Body of pancreas (tissue), 4 donors: ENCODE measurements around the gene WSB1. TPM values are rescaled to one million over a fixed set of nuclear protein-coding genes. Genes with fewer than 3 reads are reported as not detected.

Source experiments
- ATAC-seq: fragments of 150-250 bp; one replicate; pipeline ENCODE4 v1.9.1; 2016
- DNase-seq, 4 donors: peaks; one replicate each; pipeline ENCODE4 v3.0.0-alpha.2; 2019
- H3K27ac ChIP-seq, 4 donors: fragments of 200-600 bp; sonication (generic); 1 replicate in 3 of 4; 2 replicates in 1 of 4; pipeline versions ENCODE4 v1.5.1 to v1.6.1; 2016 to 2019; ENCODE audit warnings: mild to moderate bottlenecking in 1 of 4, mixed read lengths in 1 of 4, moderate library complexity in 1 of 4
- H3K27me3 ChIP-seq, 2 donors: fragments of 200-600 bp; sonication (generic); one replicate each; pipeline ENCODE4 v1.6.0; 2016; ENCODE audit warnings: mild to moderate bottlenecking in 1 of 2
- H3K36me3 ChIP-seq, 2 donors: fragments of 200-600 bp; sonication (generic); replicated peaks in 1 of 2; 2 replicates each; pipeline ENCODE4 v1.5.1; 2016; ENCODE audit warnings: low read depth in 2 of 2; ENCODE audit not compliant: insufficient read depth in 1 of 2
- H3K4me1 ChIP-seq: fragments of 200-600 bp; sonication (generic); one replicate; pipeline ENCODE4 v1.6.0; 2016
- H3K4me3 ChIP-seq, 2 donors: fragments of 200-600 bp; sonication (generic); 1 replicate in 1 of 2; 2 replicates in 1 of 2; pipeline ENCODE4 v1.5.1; 2016 to 2019
- H3K9me3 ChIP-seq, 3 donors: fragments of 200-600 bp; sonication (generic); 1 replicate in 2 of 3; 2 replicates in 1 of 3; pipeline ENCODE4 v1.5.1; 2016
- POLR2A ChIP-seq, 3 donors: fragments of 450-650 bp; IDR thresholded peaks; one replicate each; pipeline ENCODE4 v1.6.1; 2016; ENCODE audit warnings: antibody characterized with exemption in 3 of 3, mild to moderate bottlenecking in 2 of 3
- WGBS, 2 donors: methylation state at CpG; one replicate each; pipeline ENCODE4 v1.1.5; 2017; 5-methylcytosine and 5-hydroxymethylcytosine counted together
- intact Hi-C: fragments of 100-400 bp; cut with DNase I; formaldehyde crosslinking; loops from one replicate; pipeline ENCODE4 v1.15.1; 2023
- total RNA-seq, 2 donors: library from RNA; depleted of rRNA; stranded (reverse); fragments of >200 nt; gene quantifications; one replicate each; pipeline ENCODE4 v1.1.0, GENCODE V29; 2016
- TF ChIP-seq, protein P1 (sequence below), 7 experiments: fragments of 450-650 bp in 4 of 7; fragments of 200-600 bp in 3 of 7; sonication (generic) in 3 of 7; IDR thresholded peaks; one replicate each; pipeline ENCODE4 v1.5.1; 2016 to 2019; ENCODE audit warnings: antibody characterized with exemption in 7 of 7

Gene WSB1
- total RNA-seq, 2 donors from 2014 or later, result 106 to 147 TPM

- peaks cover 9% of the 10 kb centered on the region for H3K4me1 ChIP-seq
- TF ChIP-seq, protein P1, sequence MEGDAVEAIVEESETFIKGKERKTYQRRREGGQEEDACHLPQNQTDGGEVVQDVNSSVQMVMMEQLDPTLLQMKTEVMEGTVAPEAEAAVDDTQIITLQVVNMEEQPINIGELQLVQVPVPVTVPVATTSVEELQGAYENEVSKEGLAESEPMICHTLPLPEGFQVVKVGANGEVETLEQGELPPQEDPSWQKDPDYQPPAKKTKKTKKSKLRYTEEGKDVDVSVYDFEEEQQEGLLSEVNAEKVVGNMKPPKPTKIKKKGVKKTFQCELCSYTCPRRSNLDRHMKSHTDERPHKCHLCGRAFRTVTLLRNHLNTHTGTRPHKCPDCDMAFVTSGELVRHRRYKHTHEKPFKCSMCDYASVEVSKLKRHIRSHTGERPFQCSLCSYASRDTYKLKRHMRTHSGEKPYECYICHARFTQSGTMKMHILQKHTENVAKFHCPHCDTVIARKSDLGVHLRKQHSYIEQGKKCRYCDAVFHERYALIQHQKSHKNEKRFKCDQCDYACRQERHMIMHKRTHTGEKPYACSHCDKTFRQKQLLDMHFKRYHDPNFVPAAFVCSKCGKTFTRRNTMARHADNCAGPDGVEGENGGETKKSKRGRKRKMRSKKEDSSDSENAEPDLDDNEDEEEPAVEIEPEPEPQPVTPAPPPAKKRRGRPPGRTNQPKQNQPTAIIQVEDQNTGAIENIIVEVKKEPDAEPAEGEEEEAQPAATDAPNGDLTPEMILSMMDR (IDR thresholded peaks at IDR 0.05), result no peak
- no peak for TF ChIP-seq POLR2A (IDR thresholded peaks at IDR 0.05)
- no peak overlapping the region for H3K4me3 ChIP-seq
- no peaks in the 10 kb centered on the region for H3K27me3 ChIP-seq
- intact Hi-C loops, result no loop called here
- 18 to 24% methylated on average over 5 of the region's 5 CpGs for WGBS, 2 donors
- ATAC-seq (no peak), DNase-seq (peak in 2 of 4 donors; percentile 14 to 38)
- no peaks in the 10 kb centered on the region for H3K9me3 ChIP-seq
- H3K36me3 ChIP-seq, result no peaks in the 10 kb centered on the region
- H3K27ac ChIP-seq, result peak overlapping the region in 1 of 4 donors; percentile 38
Observed at GRCh38 chr17:27284811-27285415, 9.0 kb upstream of the WSB1 start.

DNA sequence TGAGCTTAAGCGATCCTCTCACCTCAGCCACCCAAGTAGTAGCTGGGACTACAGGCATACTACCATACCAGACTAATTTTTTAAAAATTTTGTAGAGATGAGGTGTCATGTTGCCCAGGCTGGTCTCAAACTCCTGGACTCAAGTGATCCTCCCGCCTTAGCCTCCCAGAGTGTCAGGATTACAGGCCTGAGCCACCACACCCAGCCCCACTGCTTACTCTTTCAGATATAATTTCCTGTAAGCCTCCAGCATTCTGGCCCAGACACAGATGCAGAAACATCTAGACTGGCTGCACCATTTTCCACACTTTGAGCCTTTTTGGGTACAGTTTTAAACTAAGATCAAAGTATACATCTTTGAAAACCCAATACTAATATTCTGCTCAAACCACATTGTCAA lies 8.4 kb upstream of the WSB1 start:
- intact Hi-C loops, result no loop called here
- Histone ChIP-seq H3K4me3 (no peak overlapping the region), H3K4me1 (peaks cover 9% of the 10 kb centered on the region), H3K9me3 (no peaks in the 10 kb centered on the region), H3K27me3 (no peaks in the 10 kb centered on the region), H3K27ac (no peak overlapping the region), H3K36me3 (no peaks in the 10 kb centered on the region)
- ATAC-seq (no peak), DNase-seq (no peak)
- TF ChIP-seq, protein P1 (IDR thresholded peaks at IDR 0.05), result no peak
- no peak for TF ChIP-seq POLR2A (IDR thresholded peaks at IDR 0.05)
- WGBS, 2 donors, result 96 to 100% methylated on average over 2 of the region's 2 CpGs

GRCh38 chr17:27288183-27288582 lies 5.7 kb upstream of the WSB1 start:
- WGBS, 2 donors, result 89 to 90% methylated on average over 2 of the region's 2 CpGs
- no peak overlapping the region for H3K27ac ChIP-seq
- peaks cover 9% of the 10 kb centered on the region for H3K4me1 ChIP-seq
- TF ChIP-seq, protein P1 (IDR thresholded peaks at IDR 0.05), result no peak
- TF ChIP-seq POLR2A (IDR thresholded peaks at IDR 0.05), result no peak
- no peaks in the 10 kb centered on the region for H3K36me3 ChIP-seq
- intact Hi-C loops, result no loop called here
- ATAC-seq, result no peak
- no peak overlapping the region for H3K4me3 ChIP-seq
- no peaks in the 10 kb centered on the region for H3K27me3 ChIP-seq
- no peaks in the 10 kb centered on the region for H3K9me3 ChIP-seq
- no peak for DNase-seq

DNA sequence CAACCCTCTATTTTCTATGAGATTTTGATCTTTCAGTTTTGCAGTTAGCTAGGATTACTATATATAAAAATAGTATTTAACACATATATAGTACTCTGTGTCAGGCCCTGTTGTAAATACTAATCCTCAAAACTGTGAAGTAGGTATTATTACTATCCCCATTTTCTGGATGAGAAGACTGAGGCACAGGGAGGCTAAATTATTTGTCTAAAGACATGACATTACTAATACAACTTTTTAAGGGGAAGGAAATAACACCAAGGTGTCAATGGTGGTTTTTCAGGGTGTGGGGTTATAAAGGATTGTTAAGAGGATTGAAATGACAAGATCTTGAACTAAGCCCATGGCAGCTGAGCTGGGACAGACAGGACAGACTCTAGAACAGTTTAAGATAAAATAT lies 4.1 kb upstream of the WSB1 start:
- TF ChIP-seq, protein P1 (IDR thresholded peaks at IDR 0.05), result no peak
- no peak for TF ChIP-seq POLR2A (IDR thresholded peaks at IDR 0.05)
- intact Hi-C loops, result no loop called here
- no peaks in the 10 kb centered on the region for H3K36me3 ChIP-seq
- H3K27me3 ChIP-seq, result no peaks in the 10 kb centered on the region
- no peak overlapping the region for H3K27ac ChIP-seq
- ATAC-seq, result no peak
- no peaks in the 10 kb centered on the region for H3K9me3 ChIP-seq
- DNase-seq, result no peak
- H3K4me1 ChIP-seq, result peaks cover 9% of the 10 kb centered on the region
- no peak overlapping the region for H3K4me3 ChIP-seq

GRCh38 chr17:27290916-27291598 lies 2.9 kb upstream of the WSB1 start:
- Histone ChIP-seq H3K4me3 (no peak overlapping the region), H3K27me3 (no peaks in the 10 kb centered on the region), H3K27ac (no peak overlapping the region), H3K9me3 (no peaks in the 10 kb centered on the region), H3K36me3 (no peaks in the 10 kb centered on the region), H3K4me1 (peaks cover 5% of the 10 kb centered on the region)
- intact Hi-C loops, result no loop called here
- TF ChIP-seq, protein P1 (IDR thresholded peaks at IDR 0.05), result no peak
- TF ChIP-seq POLR2A (IDR thresholded peaks at IDR 0.05), result no peak
- 73 to 84% methylated on average over 3 of the region's 3 CpGs for WGBS, 2 donors
- DNase-seq (no peak), ATAC-seq (no peak)
